Neuronal stem cell (in vitro differentiated cells): Measurements from ENCODE around the gene ASF1A. TPM values are rescaled to one million over a fixed set of nuclear protein-coding genes. Genes with fewer than 3 reads are reported as not detected.

Experiments
- DNase-seq: peaks from one replicate; pipeline ENCODE4 v3.0.0-alpha.2; 2013; ENCODE audit warnings: low spot score
- H2AFZ ChIP-seq: one replicate; pipeline ENCODE4 v1.6.1; 2013; ENCODE audit warnings: mild to moderate bottlenecking, low read length, inconsistent platforms
- H2AK5ac ChIP-seq: 2 replicates; pipeline ENCODE4 v1.6.1; 2013; ENCODE audit warnings: low read depth, mild to moderate bottlenecking, inconsistent platforms, low read length, moderate library complexity, mixed read lengths
- H2BK120ac ChIP-seq: 2 replicates; pipeline ENCODE4 v1.6.1; 2013; ENCODE audit warnings: low read depth, mild to moderate bottlenecking, inconsistent platforms, low read length, moderate library complexity, mixed read lengths
- H2BK12ac ChIP-seq: one replicate; pipeline ENCODE4 v1.6.1; 2013; ENCODE audit warnings: low read length, inconsistent platforms
- H2BK15ac ChIP-seq: 2 replicates; pipeline ENCODE4 v1.6.1; 2013; ENCODE audit warnings: mild to moderate bottlenecking, low read length, inconsistent platforms, mixed read lengths
- H2BK5ac ChIP-seq: one replicate; pipeline ENCODE4 v1.6.1; 2013; ENCODE audit warnings: inconsistent platforms, mild to moderate bottlenecking, low read length, moderate library complexity
- H3K14ac ChIP-seq: one replicate; pipeline ENCODE4 v1.6.1; 2013; ENCODE audit warnings: low read length, inconsistent platforms
- H3K18ac ChIP-seq: 2 replicates; pipeline ENCODE4 v1.6.1; 2013; ENCODE audit warnings: low read length, inconsistent platforms
- H3K23ac ChIP-seq: 2 replicates; pipeline ENCODE4 v1.6.1; 2013; ENCODE audit warnings: low read depth, mild to moderate bottlenecking, mixed read lengths, low read length, inconsistent platforms; ENCODE audit not compliant: poor library complexity
- H3K27ac ChIP-seq: replicated peaks from 3 replicates; pipeline ENCODE4 v1.5.1; 2013; ENCODE audit warnings: low read length, inconsistent platforms
- H3K27me3 ChIP-seq, 3 experiments: 2 replicates each; pipeline ENCODE4 v1.6.1; 2013; ENCODE audit warnings: low read length in 3 of 3, mild to moderate bottlenecking in 2 of 3, inconsistent platforms in 1 of 3, low read depth in 1 of 3, mixed read lengths in 1 of 3, moderate library complexity in 1 of 3; ENCODE audit not compliant: control insufficient read depth in 3 of 3, insufficient read depth in 3 of 3
- H3K36me3 ChIP-seq, 2 donors: replicated peaks in 1 of 2; 2 replicates each; pipeline ENCODE4 v1.6.1; 2013; ENCODE audit warnings: low read length in 2 of 2; ENCODE audit not compliant: control insufficient read depth in 2 of 2, insufficient read depth in 2 of 2
- H3K4ac ChIP-seq: 2 replicates; pipeline ENCODE4 v1.6.1; 2013; ENCODE audit warnings: inconsistent platforms, mild to moderate bottlenecking, low read length, moderate library complexity
- H3K4me1 ChIP-seq, 2 donors: 1 replicate in 1 of 2; 2 replicates in 1 of 2; pipeline ENCODE4 v1.6.1; 2013; ENCODE audit warnings: low read length in 2 of 2, low read depth in 1 of 2; ENCODE audit not compliant: control insufficient read depth in 2 of 2, insufficient read depth in 1 of 2
- H3K4me2 ChIP-seq: one replicate; pipeline ENCODE4 v1.6.1; 2013; ENCODE audit warnings: mild to moderate bottlenecking, low read length, inconsistent platforms; ENCODE audit not compliant: insufficient read depth, poor library complexity, severe bottlenecking
- H3K4me3 ChIP-seq, 2 donors: 2 replicates each; pipeline ENCODE4 v1.5.1; 2013; ENCODE audit warnings: low read length in 2 of 2, mild to moderate bottlenecking in 2 of 2, inconsistent platforms in 1 of 2, moderate library complexity in 1 of 2
- H3K79me1 ChIP-seq: one replicate; pipeline ENCODE4 v1.6.1; 2013; ENCODE audit warnings: low read depth, mild to moderate bottlenecking, inconsistent platforms, low read length, moderate library complexity
- H3K9ac ChIP-seq: one replicate; pipeline ENCODE4 v1.6.1; 2013; ENCODE audit warnings: mild to moderate bottlenecking, low read depth, low read length, inconsistent platforms; ENCODE audit not compliant: poor library complexity
- H3K9me3 ChIP-seq, 2 donors: replicated peaks in 1 of 2; 2 replicates each; pipeline versions ENCODE3 to v1.6.1; 2013; ENCODE audit warnings: low read length in 2 of 2, mild to moderate bottlenecking in 2 of 2, inconsistent platforms in 1 of 2, low read depth in 1 of 2, mixed read lengths in 1 of 2, moderate library complexity in 1 of 2; ENCODE audit not compliant: control insufficient read depth in 2 of 2, insufficient read depth in 1 of 2
- H4K8ac ChIP-seq: one replicate; pipeline ENCODE4 v1.6.1; 2013; ENCODE audit warnings: low read depth, mild to moderate bottlenecking, inconsistent platforms, low read length, moderate library complexity
- H4K91ac ChIP-seq: one replicate; pipeline ENCODE4 v1.6.1; 2013; ENCODE audit warnings: low read length, low read depth, mild to moderate bottlenecking, inconsistent platforms; ENCODE audit not compliant: poor library complexity
- WGBS, 2 donors: extraction: QIAGEN DNeasy Blood & Tissue Kit; methylation state at CpG; one replicate each; pipeline ENCODE4 v1.1.7; 2013; ENCODE audit warnings: missing lambda C conversion rate in 2 of 2, mixed read lengths in 1 of 2; ENCODE audit not compliant: insufficient read length in 2 of 2, insufficient replicate concordance in 1 of 2; ENCODE audit errors: extremely low coverage in 2 of 2; 5-methylcytosine and 5-hydroxymethylcytosine counted together
- polyA plus RNA-seq, 2 experiments: library from polyadenylated mRNA; stranded (reverse); fragments of 200-250 nt; gene quantifications; one replicate each; pipeline ENCODE4 v1.2.3, GENCODE V29; 2013

The ASF1A gene
- 28.3 TPM for polyA plus RNA-seq (2013, experiment 1 of 2)
- 28.0 TPM for polyA plus RNA-seq (2013, experiment 2 of 2)

- H2BK120ac ChIP-seq: peak within 1 kb of the TSS; percentile 64
- H2BK15ac ChIP-seq: peak within 1 kb of the TSS; percentile 72
- WGBS, 2 donors: no CpG with 5 or more reads among the region's 51 CpGs
- no peak within 1 kb of the TSS for H4K8ac ChIP-seq
- peak within 1 kb of the TSS; percentile 91 to 98 for H3K4me3 ChIP-seq
- no peaks in the 10 kb centered on the region for H3K9me3 ChIP-seq
- H2AFZ ChIP-seq: peak within 1 kb of the TSS; percentile 84
- no peak within 1 kb of the TSS for H2BK12ac ChIP-seq
- peak within 1 kb of the TSS; percentile 95 for H3K18ac ChIP-seq
- peak within 1 kb of the TSS; percentile 93 for H3K27ac ChIP-seq
- H2AK5ac ChIP-seq: no peak within 1 kb of the TSS
- H3K27me3 ChIP-seq: no peaks in the 10 kb centered on the region
- peaks cover 0 to 32% of the 10 kb centered on the region in 2 donors for H3K36me3 ChIP-seq
- peaks cover 2% of the 10 kb centered on the region for H3K79me1 ChIP-seq
- H3K14ac ChIP-seq: peak within 1 kb of the TSS; percentile 95
- H3K4me2 ChIP-seq: peak within 1 kb of the TSS; percentile 66
- H4K91ac ChIP-seq: peak within 1 kb of the TSS; percentile 16
- peak; percentile 95 for DNase-seq
- H3K4ac ChIP-seq: no peak within 1 kb of the TSS
- H2BK5ac ChIP-seq: peak within 1 kb of the TSS; percentile 93
- peak within 1 kb of the TSS; percentile 97 for H3K9ac ChIP-seq
- peak within 1 kb of the TSS; percentile 87 for H3K23ac ChIP-seq
- peaks cover 4 to 8% of the 10 kb centered on the region in 2 donors for H3K4me1 ChIP-seq
Measured at GRCh38 chr6:118893807-118894424, at the start of gene ASF1A. Gene ASF1A, plus strand, starts transcription at chr6:118894152. Its CDS starts 262 bp downstream, at chr6:118894414.

- Histone ChIP-seq H3K9ac (no peak overlapping the region), H2BK120ac (no peak overlapping the region), H3K18ac (no peak overlapping the region), H3K27ac (no peak overlapping the region), H2AFZ (no peak overlapping the region), H2AK5ac (no peak overlapping the region), H3K4me1 (no peaks in the 10 kb centered on the region), H3K9me3 (no peaks in the 10 kb centered on the region), H4K91ac (no peak overlapping the region), H4K8ac (no peak overlapping the region), H2BK12ac (no peak overlapping the region), H3K4ac (no peak overlapping the region), H3K79me1 (no peaks in the 10 kb centered on the region), H3K23ac (no peak overlapping the region), H3K14ac (no peak overlapping the region), H3K4me2 (no peak overlapping the region), H2BK5ac (no peak overlapping the region), H3K36me3 (no peaks in the 10 kb centered on the region), H2BK15ac (no peak overlapping the region), H3K27me3 (no peaks in the 10 kb centered on the region), H3K4me3 (no peak overlapping the region)
- WGBS, 2 donors: no CpG with 5 or more reads among the region's 3 CpGs
- DNase-seq: no peak
Measured at GRCh38 chr6:118844915-118845314, 49.0 kb upstream of the ASF1A start.

DNA sequence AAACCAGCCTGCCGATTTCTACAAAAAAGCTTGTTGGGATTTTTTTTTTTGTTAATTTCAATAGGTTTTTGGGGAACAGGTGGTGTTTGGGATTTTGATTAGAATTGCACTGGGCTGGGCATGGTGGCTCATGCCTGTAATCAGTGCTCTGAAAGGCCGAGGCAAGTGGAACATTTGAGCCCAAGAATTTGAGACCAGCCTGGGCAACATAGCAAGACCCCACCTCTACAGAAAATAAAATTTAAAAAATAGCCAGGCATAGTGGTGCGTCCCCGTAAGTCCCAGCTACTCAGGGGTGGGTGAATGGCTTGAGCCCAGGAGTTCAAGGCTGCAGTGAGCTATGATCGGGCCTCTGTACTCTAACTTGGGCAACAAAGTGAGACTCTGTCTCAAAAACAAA is 40.5 kb upstream of the ASF1A start:
- Histone ChIP-seq H3K23ac (no peak overlapping the region), H3K36me3 (peaks cover 0 to 8% of the 10 kb centered on the region in 2 donors), H3K4me2 (no peak overlapping the region), H2BK15ac (no peak overlapping the region), H3K9ac (no peak overlapping the region), H3K9me3 (peaks cover 0 to 3% of the 10 kb centered on the region in 2 donors), H3K18ac (no peak overlapping the region), H3K4me1 (no peaks in the 10 kb centered on the region), H3K79me1 (no peaks in the 10 kb centered on the region), H4K91ac (no peak overlapping the region), H2AFZ (no peak overlapping the region), H3K27me3 (no peaks in the 10 kb centered on the region), H3K4me3 (no peak overlapping the region), H3K4ac (no peak overlapping the region), H2BK12ac (no peak overlapping the region), H2BK120ac (no peak overlapping the region), H4K8ac (no peak overlapping the region), H3K14ac (no peak overlapping the region), H2BK5ac (no peak overlapping the region), H3K27ac (no peak overlapping the region), H2AK5ac (no peak overlapping the region)
- WGBS, 2 donors: no CpG with 5 or more reads among the region's 5 CpGs
- no peak for DNase-seq

- peaks cover 0 to 8% of the 10 kb centered on the region in 2 donors for H3K9me3 ChIP-seq
- no peak overlapping the region for H2BK12ac ChIP-seq
- no peak overlapping the region for H3K9ac ChIP-seq
- H3K4me3 ChIP-seq: no peak overlapping the region
- WGBS, 2 donors: no CpG with 5 or more reads among the region's 4 CpGs
- H2BK120ac ChIP-seq: no peak overlapping the region
- no peaks in the 10 kb centered on the region for H3K4me1 ChIP-seq
- no peak overlapping the region for H4K8ac ChIP-seq
- no peak overlapping the region for H3K18ac ChIP-seq
- no peak overlapping the region for H3K14ac ChIP-seq
- no peak overlapping the region for H2AFZ ChIP-seq
- no peak overlapping the region for H4K91ac ChIP-seq
- no peak overlapping the region for H3K27ac ChIP-seq
- H3K36me3 ChIP-seq: peaks cover 0 to 6% of the 10 kb centered on the region in 2 donors
- H3K23ac ChIP-seq: no peak overlapping the region
- no peak overlapping the region for H3K4ac ChIP-seq
- DNase-seq: no peak
- no peak overlapping the region for H2AK5ac ChIP-seq
- H3K4me2 ChIP-seq: no peak overlapping the region
- H3K27me3 ChIP-seq: no peaks in the 10 kb centered on the region
- no peak overlapping the region for H2BK5ac ChIP-seq
- no peak overlapping the region for H2BK15ac ChIP-seq
- H3K79me1 ChIP-seq: peaks cover 2% of the 10 kb centered on the region
Measured at GRCh38 chr6:118856301-118856700, 37.7 kb upstream of the ASF1A start.
